ENCODE results near the gene CARS1. TPM values are rescaled to one million over a fixed set of nuclear protein-coding genes. Genes with fewer than 3 reads are reported as not detected.

Gene CARS1
- total and polyA plus RNA-seq, 2 of the 4 experiments (the other 2 are of a cell fraction) = 72.7 to 78.3 TPM

DNA sequence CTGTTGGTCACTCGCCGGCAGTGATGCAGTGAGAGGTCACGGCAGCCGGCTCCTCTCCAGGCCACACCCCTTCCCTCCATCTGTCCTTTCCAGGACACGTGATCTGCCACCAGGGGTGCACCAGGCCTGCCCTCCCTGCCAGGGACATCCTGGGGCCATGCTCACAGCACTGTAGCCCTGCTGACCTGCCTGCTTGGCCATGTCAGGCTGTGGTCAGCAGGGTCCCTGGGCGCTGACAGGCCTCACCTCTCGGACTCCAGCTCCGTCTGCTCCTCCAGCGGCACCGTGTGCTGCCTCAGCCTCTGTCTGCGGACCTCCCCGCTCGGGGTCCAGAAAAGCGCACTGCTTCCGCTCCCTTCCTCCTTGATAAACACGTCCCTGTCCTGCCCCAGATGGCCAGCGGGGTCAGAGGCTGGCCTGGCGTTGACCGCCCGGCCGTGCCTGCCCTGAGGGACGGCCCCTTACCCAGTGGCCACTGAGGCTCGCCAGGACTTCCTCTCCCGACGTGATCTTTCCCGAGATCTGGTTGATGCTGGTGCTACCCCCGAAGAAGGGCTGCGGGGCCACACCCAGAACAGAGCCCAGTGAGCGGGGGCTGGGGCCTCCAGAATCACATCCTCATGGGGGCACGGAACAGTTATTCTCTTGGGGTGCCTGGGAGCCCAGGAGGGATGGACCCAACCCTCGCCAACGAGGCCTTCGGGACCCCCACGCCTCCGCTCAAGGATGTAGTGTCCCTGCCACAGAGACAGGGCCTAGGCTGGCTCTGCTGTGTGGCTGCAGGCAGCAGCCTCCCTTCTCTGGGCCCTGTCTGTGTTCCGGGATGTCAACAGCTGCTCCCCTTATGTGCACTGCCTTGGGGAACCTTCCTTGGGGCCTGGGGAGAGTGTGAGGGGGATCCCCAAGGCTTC is 36.3 kb upstream of the CARS1 start (continued):
- TF ChIP-seq, protein P1, sequence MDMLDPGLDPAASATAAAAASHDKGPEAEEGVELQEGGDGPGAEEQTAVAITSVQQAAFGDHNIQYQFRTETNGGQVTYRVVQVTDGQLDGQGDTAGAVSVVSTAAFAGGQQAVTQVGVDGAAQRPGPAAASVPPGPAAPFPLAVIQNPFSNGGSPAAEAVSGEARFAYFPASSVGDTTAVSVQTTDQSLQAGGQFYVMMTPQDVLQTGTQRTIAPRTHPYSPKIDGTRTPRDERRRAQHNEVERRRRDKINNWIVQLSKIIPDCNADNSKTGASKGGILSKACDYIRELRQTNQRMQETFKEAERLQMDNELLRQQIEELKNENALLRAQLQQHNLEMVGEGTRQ (IDR thresholded peaks at IDR 0.05; ENCODE audit: low read depth, low read length) = no peak

DNA sequence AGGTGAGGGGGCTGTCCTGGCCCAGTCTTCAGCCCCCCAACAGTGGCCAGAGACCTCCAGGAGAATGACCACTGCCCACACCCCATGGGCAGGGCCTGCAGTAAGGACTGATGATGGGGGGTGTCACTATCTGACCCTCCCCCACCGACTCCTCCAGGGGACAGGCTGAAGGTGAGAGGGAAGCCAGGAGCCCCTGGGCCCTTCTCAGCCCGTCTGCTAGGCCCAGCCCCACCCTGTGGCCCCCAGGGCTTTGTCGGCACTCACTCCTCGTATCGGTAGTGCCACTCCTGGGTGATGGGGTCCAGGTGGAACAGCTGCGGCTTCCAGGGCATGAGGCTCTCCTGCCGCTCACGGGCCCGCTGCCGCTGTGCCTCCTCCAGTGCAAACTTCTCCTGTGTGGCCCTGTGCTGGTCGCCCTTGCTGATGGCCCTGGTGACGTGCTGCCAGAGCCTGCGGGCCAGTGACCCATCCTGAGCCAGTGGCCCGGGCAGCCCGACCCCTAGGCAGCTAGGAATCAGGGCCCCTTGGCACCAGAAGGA is 35.4 kb upstream of the CARS1 start:
- H2AFZ ChIP-seq (replicated peaks; ENCODE audit: low read length, poor library complexity) = no peak overlapping the region
- no peaks in the 10 kb centered on the region for H3K9me1 ChIP-seq (ENCODE audit: insufficient read depth, low read length)
- no peaks in the 10 kb centered on the region for H3K27me3 ChIP-seq (ENCODE audit: control insufficient read depth, insufficient read depth, low read length)
- H4K91ac ChIP-seq (ENCODE audit: insufficient read depth, low read depth, low read length) = no peak overlapping the region
- H2BK120ac ChIP-seq (ENCODE audit: low read depth, low read length) = no peak overlapping the region
- 87% methylated on average over 13 of the region's 15 CpGs; no CpG with 5 or more reads in 1 of the 2 experiments for WGBS, 2 experiments (ENCODE audit: extremely low coverage in 2 of 2, insufficient read length in 1 of 2)
- H3K4me1 ChIP-seq (ENCODE audit: control insufficient read depth, insufficient read depth, low read length) = peaks cover 9% of the 10 kb centered on the region
- H4K8ac ChIP-seq (ENCODE audit: low read depth in 2 of 2, low read length in 2 of 2) = no peak overlapping the region
- no peak overlapping the region for H3K9ac ChIP-seq (ENCODE audit: low read depth, low read length)
- ATAC-seq (ENCODE audit: low read depth) = no peak
- no peak overlapping the region for H3K23ac ChIP-seq (ENCODE audit: low read depth, low read length)
- no peak overlapping the region for H2AK5ac ChIP-seq (ENCODE audit: low read depth, low read length)
- peak overlapping the region; percentile 31 for H2AK9ac ChIP-seq (replicated peaks; ENCODE audit: low read depth, low read length, poor library complexity)
- in situ Hi-C loops (cut with MboI; ENCODE audit: low sequenced_read_pairs) (loop anchor here (5.0 kb wide), 1 partner anchor 50 kb away; no protein-coding TSS in a partner anchor), dilution Hi-C loops (cut with HindIII; ENCODE audit: low sequenced_read_pairs, unreplicated experiment) (no loop called here), intact Hi-C loops (cut with micrococcal nuclease) (loop anchor here (2.0 to 5.0 kb wide), 2 partner anchors 42 to 55 kb away; no protein-coding TSS in a partner anchor)
- POLR2A ChIA-PET (ENCODE audit: unreplicated experiment) = no interaction called here
- peaks cover 49% of the 10 kb centered on the region for H3K36me3 ChIP-seq (ENCODE audit: control insufficient read depth, insufficient read depth, low read length)
- no peak overlapping the region for H3K4me3 ChIP-seq (ENCODE audit: insufficient read depth, low read depth, low read length)
- no peak overlapping the region for H2BK5ac ChIP-seq (ENCODE audit: low read depth, low read length, poor library complexity, severe bottlenecking)
- H2BK15ac ChIP-seq (ENCODE audit: low read depth, low read length) = no peak overlapping the region
- peaks cover 8% of the 10 kb centered on the region for H4K20me1 ChIP-seq (ENCODE audit: insufficient read depth, low read length)
- no peak for DNase-seq
- no peak overlapping the region for H3K18ac ChIP-seq (ENCODE audit: low read depth, low read length)
- no peaks in the 10 kb centered on the region for H3K9me3 ChIP-seq (ENCODE audit: control insufficient read depth, insufficient read depth, low read length)
- H3K14ac ChIP-seq (replicated peaks; ENCODE audit: low read depth, low read length) = no peak overlapping the region
- CTCF ChIA-PET = interaction anchor here (1.0 to 1.5 kb wide), 2 partner anchors 43 to 54 kb away, joined by 4 read pairs; no protein-coding TSS in a partner anchor
- no peak overlapping the region for H3K4ac ChIP-seq (ENCODE audit: low read depth, low read length)
- no TSS peak for BruUV-seq (replicated peaks)
- no peak overlapping the region for H3K27ac ChIP-seq (ENCODE audit: insufficient read depth, low read length)
- H3K56ac ChIP-seq (ENCODE audit: extremely low read depth, insufficient read depth, low read length) = no peak overlapping the region
- H3K79me1 ChIP-seq (ENCODE audit: low read depth in 1 of 2, low read length in 2 of 2) = peaks cover 0 to 15% of the 10 kb centered on the region in 2 experiments; a peak in 1 of 4 replicates
- H3K4me2 ChIP-seq (ENCODE audit: low read depth, low read length) = no peak overlapping the region
- no peak overlapping the region for H2BK20ac ChIP-seq (ENCODE audit: low read depth, low read length)
- H4K5ac ChIP-seq (ENCODE audit: low read depth, low read length) = no peak overlapping the region
- TF ChIP-seq MAFK (IDR thresholded peaks at IDR 0.05; ENCODE audit: low read depth, low read length) = no peak
- TF ChIP-seq RAD21 (IDR thresholded peaks at IDR 0.05; ENCODE audit: low read length) = no peak
- TF ChIP-seq CHD1 (IDR thresholded peaks at IDR 0.05; ENCODE audit: low read depth, low read length) = no peak
- no peak for TF ChIP-seq MXI1 (IDR thresholded peaks at IDR 0.05; ENCODE audit: borderline replicate concordance, low read depth, low read length)
- TF ChIP-seq POLR2A (IDR thresholded peaks at IDR 0.05; ENCODE audit: low read depth, low read length) = no peak
- TF ChIP-seq RCOR1 (IDR thresholded peaks at IDR 0.05; ENCODE audit: insufficient replicate concordance, low read length) = no peak
- TF ChIP-seq, protein P2, sequence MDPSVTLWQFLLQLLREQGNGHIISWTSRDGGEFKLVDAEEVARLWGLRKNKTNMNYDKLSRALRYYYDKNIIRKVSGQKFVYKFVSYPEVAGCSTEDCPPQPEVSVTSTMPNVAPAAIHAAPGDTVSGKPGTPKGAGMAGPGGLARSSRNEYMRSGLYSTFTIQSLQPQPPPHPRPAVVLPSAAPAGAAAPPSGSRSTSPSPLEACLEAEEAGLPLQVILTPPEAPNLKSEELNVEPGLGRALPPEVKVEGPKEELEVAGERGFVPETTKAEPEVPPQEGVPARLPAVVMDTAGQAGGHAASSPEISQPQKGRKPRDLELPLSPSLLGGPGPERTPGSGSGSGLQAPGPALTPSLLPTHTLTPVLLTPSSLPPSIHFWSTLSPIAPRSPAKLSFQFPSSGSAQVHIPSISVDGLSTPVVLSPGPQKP (IDR thresholded peaks at IDR 0.05; ENCODE audit: borderline replicate concordance, low read depth, low read length) = no peak
- TF ChIP-seq NFE2L2 (IDR thresholded peaks at IDR 0.05; ENCODE audit: low read depth, low read length) = no peak
- TF ChIP-seq, protein P1 (IDR thresholded peaks at IDR 0.05; ENCODE audit: low read depth, low read length) = no peak
- no peak for TF ChIP-seq MAZ (IDR thresholded peaks at IDR 0.05; ENCODE audit: borderline replicate concordance, low read depth, low read length)
- TF ChIP-seq RFX5 (IDR thresholded peaks at IDR 0.05; ENCODE audit: low read depth, low read length) = no peak
- TF ChIP-seq FOS (IDR thresholded peaks at IDR 0.05; ENCODE audit: low read depth, low read length) = no peak

Data from IMR-90 (cell line).